T-helper 2 cell (primary cell): ENCODE results near the gene ACOT8.
A peak's percentile ranks its signal among the peaks of the same experiment; 100 is the strongest.
"Not testable (repeated sequence)": the region's sequence is repeated elsewhere in the genome, so short reads cannot be mapped to it uniquely, and the experiment has no call there.

Source experiments
- DNase-seq, 5 experiments: peaks; one replicate each; pipeline versions ENCODE4 v3.0.0 to v3.0.0-alpha.2; 2012 to 2022

The ACOT8 gene

GRCh38 chr20:45851501-45851900, 5.7 kb downstream of the ACOT8 start:
- no peak for DNase-seq

GRCh38 chr20:45850926-45851325, 6.3 kb downstream of the ACOT8 start:
- no peak for DNase-seq

GRCh38 chr20:45850238-45850637, 7.0 kb downstream of the ACOT8 start:
- DNase-seq, result no peak

GRCh38 chr20:45848969-45849582, 8.1 kb downstream of the ACOT8 start:
- no peak for DNase-seq

GRCh38 chr20:45848421-45848820, 8.8 kb downstream of the ACOT8 start:
- no peak for DNase-seq

GRCh38 chr20:45845452-45845851, 11.7 kb downstream of the ACOT8 start:
- no peak for DNase-seq

GRCh38 chr20:45843506-45843905, 13.7 kb downstream of the ACOT8 start:
- no peak for DNase-seq

GRCh38 chr20:45842169-45842812, 14.9 kb downstream of the ACOT8 start:
- no peak for DNase-seq

GRCh38 chr20:45841407-45842129, 15.6 kb downstream of the ACOT8 start:
- no peak for DNase-seq

GRCh38 chr20:45840700-45841198, 16.4 kb downstream of the ACOT8 start:
- no peak for DNase-seq

- no peak for DNase-seq
These were observed 20.4 kb downstream of the ACOT8 start for GRCh38 chr20:45836841-45837240.

GRCh38 chr20:45835825-45836224, 21.4 kb downstream of the ACOT8 start:
- DNase-seq, result no peak

GRCh38 chr20:45835329-45835765, 21.8 kb downstream of the ACOT8 start:
- DNase-seq, result peak in 1 of 5 experiments; percentile 69

GRCh38 chr20:45834797-45835161, 22.4 kb downstream of the ACOT8 start:
- DNase-seq, result no peak

GRCh38 chr20:45833883-45834796, 23.1 kb downstream of the ACOT8 start:
- DNase-seq, result peak; percentile 19 to 56 (median 27)

- peak in 1 of 5 experiments; percentile 40 for DNase-seq
These were observed 23.9 kb downstream of the ACOT8 start, which contains the start of gene SNX21 for GRCh38 chr20:45833030-45833882. Gene SNX21 (plus strand): TSS chr20:45833799. CDS start chr20:45833920, 121 bp downstream.

- no peak for DNase-seq
These were observed 24.6 kb downstream of the ACOT8 start for GRCh38 chr20:45832619-45833018.

- not testable (repeated sequence) for DNase-seq
These were observed 27.5 kb downstream of the ACOT8 start for GRCh38 chr20:45829673-45830106.

- DNase-seq, result no peak
These were observed 28.6 kb downstream of the ACOT8 start for GRCh38 chr20:45828589-45828988.

- DNase-seq, result no peak
These were observed 29.5 kb downstream of the ACOT8 start for GRCh38 chr20:45827712-45828111.

- DNase-seq, result no peak
These were observed 30.1 kb downstream of the ACOT8 start, which contains the start of gene TNNC2 for GRCh38 chr20:45827030-45827652. Gene TNNC2 (minus strand): TSS chr20:45827312. CDS start chr20:45827248, 64 bp downstream.
